Measurements from ENCODE around the gene EMD. TPM values are rescaled to one million over a fixed set of nuclear protein-coding genes. Genes with fewer than 3 reads are reported as not detected.

EMD gene
- total and polyA plus RNA-seq, 2 donors (not counting 1 experiment from before 2014, with no cell fraction given): 81.7 to 132 TPM

DNA sequence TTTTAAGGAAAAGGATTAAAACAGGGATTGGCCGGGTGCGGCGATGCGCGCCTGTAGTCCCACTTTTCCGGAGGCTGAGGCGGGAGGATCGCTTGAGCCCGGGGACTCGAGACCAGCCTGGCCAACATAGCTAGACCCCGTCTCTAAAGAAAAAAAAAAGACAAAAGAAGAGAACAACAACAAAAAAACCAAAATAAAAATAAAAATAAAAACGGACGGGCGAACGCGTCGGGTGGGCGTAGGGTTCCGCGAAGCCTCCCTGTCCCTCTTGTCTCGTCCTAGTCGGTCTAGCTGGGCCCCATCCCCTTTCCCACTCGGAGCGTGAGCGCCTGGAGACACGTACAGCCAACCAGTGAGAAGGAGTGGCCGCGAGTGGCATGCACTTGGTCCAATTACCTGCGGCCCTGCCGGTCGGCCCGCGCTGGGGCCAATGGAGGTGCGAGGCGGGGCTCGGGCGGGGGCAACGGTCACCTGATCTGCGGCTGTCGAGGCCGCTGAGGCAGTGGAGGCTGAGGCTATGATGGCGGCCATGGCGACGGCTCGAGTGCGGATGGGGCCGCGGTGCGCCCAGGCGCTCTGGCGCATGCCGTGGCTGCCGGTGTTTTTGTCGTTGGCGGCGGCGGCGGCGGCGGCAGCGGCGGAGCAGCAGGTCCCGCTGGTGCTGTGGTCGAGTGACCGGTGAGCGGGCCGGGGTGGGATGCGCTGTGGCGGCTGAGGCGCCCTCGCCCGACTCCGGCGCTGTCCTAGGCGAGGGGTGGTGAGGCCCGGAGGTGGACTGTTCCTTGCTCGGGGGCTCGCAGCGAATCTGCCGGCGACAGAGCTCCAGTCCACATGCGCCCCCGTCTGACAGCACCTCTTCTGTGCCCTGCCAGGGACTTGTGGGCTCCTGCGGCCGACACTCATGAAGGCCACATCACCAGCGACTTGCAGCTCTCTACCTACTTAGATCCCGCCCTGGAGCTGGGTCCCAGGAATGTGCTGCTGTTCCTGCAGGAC, 49.4 kb downstream of the EMD start, which contains the start of gene ATP6AP1:
ATP6AP1 (plus strand) TSS at position 502 of the 996 bp plus-strand sequence; CDS start at position 518, 16 bp downstream.
- Histone ChIP-seq H4K20me1 (ENCODE audit: control insufficient read depth, insufficient read depth, low read length, poor library complexity, severe bottlenecking) (no peaks in the 10 kb centered on the region), H3K27ac (ENCODE audit: low read length in 2 of 2) (peak within 1 kb of the TSS; percentile 50 to 72), H3K9me3 (ENCODE audit: control extremely low read depth in 1 of 3, control insufficient read depth in 2 of 3, insufficient read depth in 1 of 3, low read length in 2 of 3) (no peaks in the 10 kb centered on the region), H2AFZ (ENCODE audit: insufficient read depth, low read depth, low read length, poor library complexity, severe bottlenecking) (peak within 1 kb of the TSS; percentile 84), H3K4me2 (replicated peaks; ENCODE audit: low read depth, low read length, poor library complexity, severe bottlenecking) (peak within 1 kb of the TSS; percentile 76), H3K36me3 (replicated peaks in 1 of 2; ENCODE audit: control extremely low read depth in 1 of 2, control insufficient read depth in 1 of 2, extremely low read depth in 1 of 2, insufficient read depth in 2 of 2, low read length in 1 of 2) (peaks cover 0 to 8% of the 10 kb centered on the region in 2 experiments), H3K27me3 (replicated peaks in 1 of 4; ENCODE audit: control extremely low read depth in 1 of 4, control insufficient read depth in 3 of 4, insufficient read depth in 4 of 4, low read length in 3 of 4) (no peaks in the 10 kb centered on the region), H3K4me3 (ENCODE audit: control extremely low read depth in 1 of 5, extremely low read depth in 1 of 5, insufficient read depth in 1 of 5, low read depth in 2 of 5, low read length in 4 of 5) (peak within 1 kb of the TSS in 4 of 5 experiments; percentile 55 to 72 (median 63)), H3K9ac (ENCODE audit: low read length) (peak within 1 kb of the TSS; percentile 81), H3K4me1 (ENCODE audit: control insufficient read depth in 2 of 2, insufficient read depth in 2 of 2, low read length in 2 of 2) (peaks cover 6 to 15% of the 10 kb centered on the region in 2 donors), H3K79me2 (ENCODE audit: control insufficient read depth, insufficient read depth, low read length) (peaks cover 9% of the 10 kb centered on the region)
- Mint-ChIP-seq H3K9me3 (ENCODE audit: insufficient read depth) (no peaks in the 10 kb centered on the region), H3K27ac (peak within 1 kb of the TSS; percentile 87), H3K27me3 (no peaks in the 10 kb centered on the region), H3K4me3 (peak within 1 kb of the TSS; percentile 87), H3K4me1 (peaks cover 23% of the 10 kb centered on the region)
- POLR2A ChIA-PET: interaction anchor here (0.6 to 1.7 kb wide), 7 partner anchors 16 to 63 kb away, joined by 3 to 7 read pairs (median 3); partner anchors contain the start of gene RPL10
- intact Hi-C loops (cut with micrococcal nuclease): loop anchor here (1.0 kb wide), 2 partner anchors 8 to 29 kb away; no protein-coding TSS in a partner anchor
- ATAC-seq (ENCODE audit: low read depth) (peak; percentile 97), DNase-seq (peak; percentile 89)
- no peak for TF ChIP-seq EZH2 (IDR thresholded peaks at IDR 0.05; ENCODE audit: borderline replicate concordance, insufficient read depth, low read depth, low read length, poor library complexity, severe bottlenecking)
- TF ChIP-seq CTCF (IDR thresholded peaks at IDR 0.05): no peak
- CTCF ChIA-PET: interaction anchor here (0.9 to 1.2 kb wide), 3 partner anchors 17 to 58 kb away, joined by 3 to 4 read pairs (median 4); partner anchors contain the start of genes TAFAZZIN and UBL4A
- WGBS (ENCODE audit: insufficient coverage): under 1% methylated on average over 51 of the region's 87 CpGs

Data from B cell (primary cell).